HEK293T (cell line): ENCODE data around the gene TRMU.

Experiments
- CTCF ChIA-PET: fragments of 350-600 bp; formaldehyde crosslinking; extraction: SDS; loops from one replicate; lab custom pipeline; 2021; ENCODE audit warnings: antibody characterized with exemption, inconsistent platforms; lab: Yijun Ruan, JAX
- POLR2A ChIA-PET: fragments of 350-600 bp; formaldehyde crosslinking; extraction: SDS; loops from one replicate; lab custom pipeline; 2020; ENCODE audit warnings: antibody characterized with exemption, inconsistent platforms; lab: Yijun Ruan, JAX
- DNase-seq: peaks from one replicate; pipeline ENCODE4 v3.0.0; 2012; ENCODE audit warnings: mixed read lengths; ENCODE audit errors: extremely low spot score
- ARNT ChIP-seq: fragments of 450-650 bp; IDR thresholded peaks from 2 replicates; pipeline ENCODE4 v1.6.1; 2017; ENCODE audit warnings: mild to moderate bottlenecking
- BHLHE40 ChIP-seq: fragments of 450-650 bp; IDR thresholded peaks from 2 replicates; pipeline ENCODE4 v1.6.1; 2016; ENCODE audit warnings: mild to moderate bottlenecking, moderate library complexity, borderline replicate concordance
- CTBP1 ChIP-seq: fragments of 450-650 bp; IDR thresholded peaks from 2 replicates; pipeline ENCODE4 v1.6.1; 2016; ENCODE audit warnings: borderline replicate concordance
- ELF4 ChIP-seq: fragments of 450-650 bp; IDR thresholded peaks from 2 replicates; pipeline ENCODE4 v1.6.1; 2017; ENCODE audit warnings: antibody characterized with exemption
- FOXA1 ChIP-seq: fragments of 450-650 bp; IDR thresholded peaks from 2 replicates; pipeline ENCODE4 v1.6.1; 2016; ENCODE audit warnings: mild to moderate bottlenecking
- FOXK2 ChIP-seq: fragments of 450-650 bp; IDR thresholded peaks from 2 replicates; pipeline ENCODE4 v1.6.1; 2016; ENCODE audit warnings: mild to moderate bottlenecking
- FOXM1 ChIP-seq: fragments of 450-650 bp; IDR thresholded peaks from 2 replicates; pipeline ENCODE4 v1.6.1; 2017; ENCODE audit warnings: mild to moderate bottlenecking, borderline replicate concordance
- HDGF ChIP-seq: fragments of 450-650 bp; IDR thresholded peaks from 2 replicates; pipeline ENCODE4 v1.6.1; 2017; ENCODE audit warnings: antibody characterized with exemption, borderline replicate concordance
- L3MBTL2 ChIP-seq: fragments of 450-650 bp; conservative IDR thresholded peaks from 2 replicates; pipeline ENCODE4 v1.6.1; 2016; ENCODE audit warnings: mild to moderate bottlenecking
- LEF1 ChIP-seq: fragments of 450-650 bp; IDR thresholded peaks from 2 replicates; pipeline ENCODE4 v1.6.1; 2017; ENCODE audit warnings: mild to moderate bottlenecking, borderline replicate concordance
- NFRKB ChIP-seq: fragments of 450-650 bp; IDR thresholded peaks from 2 replicates; pipeline ENCODE4 v1.6.1; 2016; ENCODE audit warnings: mild to moderate bottlenecking, moderate library complexity
- SP1 ChIP-seq: fragments of 450-650 bp; IDR thresholded peaks from 2 replicates; pipeline ENCODE4 v1.6.1; 2017
- SUZ12 ChIP-seq: fragments of 450-650 bp; IDR thresholded peaks from 2 replicates; pipeline ENCODE4 v1.6.1; 2016; ENCODE audit warnings: mild to moderate bottlenecking
- TARDBP ChIP-seq: fragments of 450-650 bp; IDR thresholded peaks from 2 replicates; pipeline ENCODE4 v1.6.1; 2016
- ZNF384 ChIP-seq: fragments of 450-650 bp; IDR thresholded peaks from 2 replicates; pipeline ENCODE4 v1.6.1; 2016
- TF ChIP-seq, protein P1 (sequence below): fragments of 450-650 bp; IDR thresholded peaks from 2 replicates; pipeline ENCODE4 v1.6.1; 2016

The TRMU gene, protein sequence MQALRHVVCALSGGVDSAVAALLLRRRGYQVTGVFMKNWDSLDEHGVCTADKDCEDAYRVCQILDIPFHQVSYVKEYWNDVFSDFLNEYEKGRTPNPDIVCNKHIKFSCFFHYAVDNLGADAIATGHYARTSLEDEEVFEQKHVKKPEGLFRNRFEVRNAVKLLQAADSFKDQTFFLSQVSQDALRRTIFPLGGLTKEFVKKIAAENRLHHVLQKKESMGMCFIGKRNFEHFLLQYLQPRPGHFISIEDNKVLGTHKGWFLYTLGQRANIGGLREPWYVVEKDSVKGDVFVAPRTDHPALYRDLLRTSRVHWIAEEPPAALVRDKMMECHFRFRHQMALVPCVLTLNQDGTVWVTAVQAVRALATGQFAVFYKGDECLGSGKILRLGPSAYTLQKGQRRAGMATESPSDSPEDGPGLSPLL

DNA sequence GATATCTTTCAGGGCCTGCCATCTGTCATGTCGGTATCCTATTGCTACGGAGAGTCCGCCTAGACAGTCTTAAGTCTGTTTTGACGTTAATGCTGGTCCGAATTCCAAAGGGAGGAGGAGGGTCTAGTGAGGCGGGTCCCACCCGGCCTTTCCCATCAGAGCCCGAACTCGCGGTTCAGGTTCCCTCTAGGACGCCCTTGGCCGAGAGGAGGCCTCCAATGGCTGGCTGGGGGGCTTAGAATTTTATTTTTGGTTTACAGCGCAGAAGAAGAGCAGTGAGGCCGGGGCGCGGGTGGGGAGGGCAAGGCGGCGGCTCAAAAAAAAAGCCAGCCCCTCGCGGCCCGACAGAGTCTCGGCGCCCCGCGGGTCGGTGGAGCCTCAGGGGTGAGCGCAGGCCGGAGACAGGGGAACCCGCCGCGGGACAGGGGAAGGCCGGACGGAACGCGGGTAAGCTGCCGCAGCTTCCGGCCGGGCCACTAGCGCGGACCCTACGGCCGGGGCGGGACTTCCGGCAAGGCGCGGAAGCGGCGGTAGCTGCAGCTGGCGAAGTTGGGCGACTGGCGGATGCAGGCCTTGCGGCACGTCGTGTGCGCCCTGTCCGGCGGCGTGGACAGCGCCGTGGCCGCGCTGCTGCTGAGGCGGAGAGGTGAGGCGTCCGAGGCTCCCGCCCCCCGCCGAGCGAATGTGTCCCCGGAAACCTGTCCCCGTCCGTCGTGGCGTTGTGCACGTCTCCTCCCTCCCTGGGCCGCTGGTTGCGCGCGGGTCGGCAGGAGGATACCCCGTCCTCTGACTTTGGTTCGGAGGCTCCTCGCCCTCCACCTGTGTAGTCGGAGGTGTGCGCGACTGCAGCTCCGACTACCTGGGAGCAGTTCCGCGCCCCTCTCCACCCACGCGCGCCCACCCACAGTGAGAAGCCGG is at the start of gene TRMU:
TRMU (plus strand) TSS at position 514 of the 918 bp plus-strand sequence; CDS start at position 565, 51 bp downstream.
- POLR2A ChIA-PET = interaction anchor here (0.5 to 2.1 kb wide), 17 partner anchors 9 to 308 kb away, joined by 3 to 6 read pairs (median 3); partner anchors contain the start of gene CDPF1
- TF ChIP-seq NFRKB = no peak
- 0 out of 2 replicates have a peak, but pooled peaks have one; percentile 32 for TF ChIP-seq LEF1
- TF ChIP-seq CTBP1 = peak; percentile 70; the same call in 1 of the 2 replicates
- DNase-seq = peak; percentile 94
- CTCF ChIA-PET = no interaction called here

DNA sequence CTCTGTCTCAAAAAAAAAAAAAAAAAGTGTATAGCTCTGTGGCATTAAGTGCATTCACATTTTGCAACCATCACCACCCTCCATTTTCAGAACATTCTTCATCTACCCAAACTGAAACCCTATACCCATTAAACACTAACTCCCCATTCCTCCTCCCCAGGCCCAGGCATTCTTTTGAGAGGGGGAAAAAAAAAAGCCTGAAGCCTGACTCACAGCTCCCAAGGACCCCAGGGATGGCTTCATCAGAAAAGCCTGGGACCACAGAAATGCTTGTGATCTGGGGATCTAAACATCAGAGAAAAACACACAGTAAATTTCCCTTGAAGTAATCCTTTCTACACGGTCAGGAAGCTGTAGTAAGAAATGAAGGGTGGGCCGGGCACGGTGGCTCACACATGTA is 49.5 kb upstream of the TRMU start:
- DNase-seq = no peak
- POLR2A ChIA-PET = interaction anchor here (1.5 to 1.8 kb wide), 3 partner anchors 10 to 50 kb away, joined by 3 to 7 read pairs (median 6); partner anchors contain the start of genes GTSE1, TRMU and TTC38
- TF ChIP-seq ZNF384 (no peak), HDGF (no peak), NFRKB (no peak), FOXM1 (no peak), TARDBP (no peak), FOXA1 (no peak), CTBP1 (no peak), FOXK2 (no peak), SUZ12 (no peak), ARNT (no peak)
- TF ChIP-seq, protein P1, sequence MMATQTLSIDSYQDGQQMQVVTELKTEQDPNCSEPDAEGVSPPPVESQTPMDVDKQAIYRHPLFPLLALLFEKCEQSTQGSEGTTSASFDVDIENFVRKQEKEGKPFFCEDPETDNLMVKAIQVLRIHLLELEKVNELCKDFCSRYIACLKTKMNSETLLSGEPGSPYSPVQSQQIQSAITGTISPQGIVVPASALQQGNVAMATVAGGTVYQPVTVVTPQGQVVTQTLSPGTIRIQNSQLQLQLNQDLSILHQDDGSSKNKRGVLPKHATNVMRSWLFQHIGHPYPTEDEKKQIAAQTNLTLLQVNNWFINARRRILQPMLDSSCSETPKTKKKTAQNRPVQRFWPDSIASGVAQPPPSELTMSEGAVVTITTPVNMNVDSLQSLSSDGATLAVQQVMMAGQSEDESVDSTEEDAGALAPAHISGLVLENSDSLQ = no peak
- CTCF ChIA-PET = no interaction called here

DNA sequence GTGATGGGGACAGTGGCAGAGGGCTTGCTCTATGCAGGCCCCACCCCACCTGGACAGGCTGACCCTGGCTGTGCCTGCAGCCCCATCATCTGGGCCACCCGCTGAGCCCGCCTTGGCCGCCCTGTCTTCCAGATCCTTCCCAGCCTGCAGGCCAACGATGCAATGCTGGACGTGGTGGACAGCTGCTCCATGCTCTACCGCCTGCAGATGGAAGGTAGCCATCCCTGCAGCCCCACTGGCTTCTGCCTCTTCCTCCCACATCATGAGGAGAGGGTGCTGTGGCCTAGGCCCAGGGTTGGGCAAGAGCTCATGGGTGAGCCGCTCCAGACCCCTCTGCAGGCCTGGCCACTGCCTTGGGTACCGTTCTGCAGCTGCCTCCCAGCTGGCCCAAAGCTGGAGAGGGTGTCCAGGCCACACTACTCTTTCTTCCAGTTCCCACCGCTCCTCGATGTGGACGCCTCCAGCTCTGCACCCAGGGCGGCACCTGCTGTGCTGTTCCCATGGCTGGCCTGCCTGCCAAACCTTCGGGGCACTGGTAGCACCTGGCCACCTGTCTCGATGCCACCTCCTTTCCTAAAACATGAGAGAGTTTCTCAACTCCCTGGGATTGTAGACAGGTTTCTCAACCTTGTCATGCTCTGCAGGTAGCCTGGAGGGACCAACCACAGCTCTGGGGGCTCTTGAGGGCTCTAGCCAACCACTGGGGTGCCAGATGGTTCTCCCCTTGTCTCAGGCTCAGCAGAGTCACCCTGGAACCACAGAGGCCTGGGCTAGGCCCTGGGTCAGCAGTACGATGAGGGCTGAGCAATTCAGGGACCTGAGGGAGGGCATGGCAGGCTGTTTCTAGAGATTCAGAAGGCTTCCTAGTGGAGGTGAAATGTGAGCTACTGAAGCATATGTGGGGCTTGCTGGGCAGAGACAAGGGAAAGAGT is 48.3 kb upstream of the TRMU start:
- DNase-seq = no peak
- POLR2A ChIA-PET = interaction anchor here (1.5 to 1.8 kb wide), 3 partner anchors 9 to 49 kb away, joined by 3 to 7 read pairs (median 6); partner anchors contain the start of genes GTSE1, TRMU and TTC38
- no peak for TF ChIP-seq ARNT
- TF ChIP-seq BHLHE40 = no peak
- no peak for TF ChIP-seq CTBP1
- TF ChIP-seq, protein P1 = no peak
- no peak for TF ChIP-seq FOXM1
- TF ChIP-seq SP1 = no peak
- TF ChIP-seq TARDBP = no peak
- TF ChIP-seq L3MBTL2 = no peak
- no peak for TF ChIP-seq ELF4
- TF ChIP-seq LEF1 = no peak
- TF ChIP-seq HDGF = no peak
- no peak for TF ChIP-seq ZNF384
- no peak for TF ChIP-seq NFRKB
- CTCF ChIA-PET = no interaction called here

GRCh38 chr22:46287873-46288751 is 47.4 kb upstream of the TRMU start:
- DNase-seq = no peak
- no peak for TF ChIP-seq ELF4
- TF ChIP-seq, protein P1 = no peak
- ChIA-PET CTCF (no interaction called here), POLR2A (no interaction called here)

- CTCF ChIA-PET = no interaction called here
- DNase-seq = no peak
- TF ChIP-seq FOXM1 (no peak), FOXA1 (no peak), L3MBTL2 (no peak), NFRKB (no peak), HDGF (no peak), CTBP1 (no peak), FOXK2 (no peak), ARNT (no peak)
- TF ChIP-seq, protein P1 = no peak
- POLR2A ChIA-PET = no interaction called here
Measured at GRCh38 chr22:46288846-46289243, 46.7 kb upstream of the TRMU start.
